CD4-positive, alpha-beta T cell treated with Interleukin-6 for 4 hours (primary cell): ENCODE results near the gene MOB3A.

Source experiments
- DNase-seq: peaks from one replicate; pipeline ENCODE4 v3.0.0-alpha.2; 2020; ENCODE audit warnings: mixed read lengths

Gene MOB3A

GRCh38 chr19:2058570-2059421 is 37.3 kb downstream of the MOB3A start:
- DNase-seq: no peak

- no peak for DNase-seq
These were observed 38.3 kb downstream of the MOB3A start for GRCh38 chr19:2057484-2058469.

GRCh38 chr19:2056837-2057192 is 39.3 kb downstream of the MOB3A start:
- no peak for DNase-seq

GRCh38 chr19:2055931-2056836 is 39.9 kb downstream of the MOB3A start:
- DNase-seq: peak; percentile 70

- DNase-seq: no peak
These were observed 41.4 kb downstream of the MOB3A start for GRCh38 chr19:2054763-2055162.

GRCh38 chr19:2053601-2054389 is 42.3 kb downstream of the MOB3A start:
- DNase-seq: no peak

GRCh38 chr19:2051773-2052704 is 44.1 kb downstream of the MOB3A start:
- peak; percentile 59 for DNase-seq

GRCh38 chr19:2050991-2051772 is 44.9 kb downstream of the MOB3A start, which contains the start of gene MKNK2:
MKNK2 (minus strand) TSS chr19:2051244; CDS start chr19:2050851, 393 bp downstream.
- DNase-seq: peak; percentile 94

GRCh38 chr19:2050349-2050990 is 45.7 kb downstream of the MOB3A start:
- no peak for DNase-seq

GRCh38 chr19:2049741-2050348 is 46.3 kb downstream of the MOB3A start:
- DNase-seq: peak; percentile 79

- DNase-seq: no peak
These were observed 47.0 kb downstream of the MOB3A start for GRCh38 chr19:2048959-2049740.

- no peak for DNase-seq
These were observed 47.8 kb downstream of the MOB3A start for GRCh38 chr19:2048104-2048958.

GRCh38 chr19:2047449-2048103 is 48.5 kb downstream of the MOB3A start:
- peak; percentile 42 for DNase-seq

- no peak for DNase-seq
These were observed 49.1 kb downstream of the MOB3A start for GRCh38 chr19:2047076-2047448.

GRCh38 chr19:2046046-2046907 is 49.8 kb downstream of the MOB3A start:
- no peak for DNase-seq
